Left renal pelvis (tissue), 4 donors: ENCODE results near the gene FUT7. TPM values are rescaled to one million over a fixed set of nuclear protein-coding genes. Genes with fewer than 3 reads are reported as not detected.

ENCODE experiments used
- DNase-seq, 4 donors: peaks; one replicate each; pipeline ENCODE4 v3.0.0-alpha.2; 2013; ENCODE audit warnings: low read depth in 4 of 4, low spot score in 3 of 4
- polyA plus RNA-seq, 4 donors: library from polyadenylated mRNA; unstranded; fragments of 120-200 nt; gene quantifications; one replicate each; pipeline ENCODE4 v1.2.1, GENCODE V29; 2013; ENCODE audit not compliant: insufficient read length in 4 of 4

Gene FUT7
- polyA plus RNA-seq, 4 donors: not detected

- no peak for DNase-seq
Measured at GRCh38 chr9:137020771-137021567, 10.9 kb downstream of the FUT7 start.

- no peak for DNase-seq
Measured at GRCh38 chr9:137019891-137020683, 11.8 kb downstream of the FUT7 start.

- no peak for DNase-seq
Measured at GRCh38 chr9:137018761-137019559, 12.9 kb downstream of the FUT7 start.

- no peak for DNase-seq
Measured at GRCh38 chr9:137017791-137018497, 13.9 kb downstream of the FUT7 start.

- DNase-seq: no peak
Measured at GRCh38 chr9:137017071-137017470, 14.8 kb downstream of the FUT7 start.

GRCh38 chr9:137016436-137016835 is 15.5 kb downstream of the FUT7 start:
- no peak for DNase-seq

GRCh38 chr9:137015976-137016375 is 15.9 kb downstream of the FUT7 start:
- DNase-seq: no peak

GRCh38 chr9:137015540-137015930 is 16.4 kb downstream of the FUT7 start:
- DNase-seq: no peak

- no peak for DNase-seq
Measured at GRCh38 chr9:137014776-137015539, 16.9 kb downstream of the FUT7 start.

GRCh38 chr9:137014166-137014565 is 17.7 kb downstream of the FUT7 start:
- DNase-seq: no peak

- no peak for DNase-seq
Measured at GRCh38 chr9:137013571-137013940, 18.3 kb downstream of the FUT7 start.

- no peak for DNase-seq
Measured at GRCh38 chr9:137012694-137013570, 19.0 kb downstream of the FUT7 start.

GRCh38 chr9:137011907-137012675 is 19.8 kb downstream of the FUT7 start:
- DNase-seq: no peak

GRCh38 chr9:137011156-137011555 is 20.7 kb downstream of the FUT7 start:
- no peak for DNase-seq

GRCh38 chr9:137009938-137010732 is 21.8 kb downstream of the FUT7 start:
- no peak for DNase-seq

GRCh38 chr9:137009217-137009616 is 22.7 kb downstream of the FUT7 start:
- DNase-seq: no peak

GRCh38 chr9:137008312-137008711 is 23.6 kb downstream of the FUT7 start:
- no peak for DNase-seq
